Fibroblast of lung (primary cell): Measurements from ENCODE around the gene ANXA4. TPM values are rescaled to one million over a fixed set of nuclear protein-coding genes. Genes with fewer than 3 reads are reported as not detected.
"Not testable (repeated sequence)": the region's sequence is repeated elsewhere in the genome, so short reads cannot be mapped to it uniquely, and the experiment has no call there.

Experiments
- DNase-seq, 2 donors: peaks; one replicate each; pipeline versions ENCODE4 v3.0.0 to v3.0.0-alpha.2; 2010; ENCODE audit warnings: low read depth in 2 of 2
- H2AFZ ChIP-seq: 2 replicates; pipeline ENCODE4 v1.5.1; 2012; ENCODE audit warnings: low read length, control low read depth, inconsistent platforms
- H3K27ac ChIP-seq: 2 replicates; pipeline ENCODE4 v1.5.1; 2011; ENCODE audit warnings: low read length, control low read depth; ENCODE audit not compliant: insufficient read depth
- H3K27me3 ChIP-seq: 2 replicates; pipeline ENCODE4 v1.5.1; 2011; ENCODE audit warnings: mild to moderate bottlenecking, low read length; ENCODE audit not compliant: control insufficient read depth, insufficient read depth
- H3K36me3 ChIP-seq: 2 replicates; pipeline ENCODE4 v1.5.1; 2011; ENCODE audit warnings: low read length; ENCODE audit not compliant: control insufficient read depth, insufficient read depth
- H3K4me1 ChIP-seq: 2 replicates; pipeline ENCODE4 v1.5.1; 2011; ENCODE audit warnings: low read length; ENCODE audit not compliant: control insufficient read depth, insufficient read depth; ENCODE audit errors: extremely low read depth
- H3K4me2 ChIP-seq: 2 replicates; pipeline ENCODE4 v1.5.1; 2011; ENCODE audit warnings: low read length, control low read depth; ENCODE audit not compliant: insufficient read depth; ENCODE audit errors: extremely low read depth
- H3K4me3 ChIP-seq, 4 experiments: fragments of 200-600 bp in 1 of 4; sonication (generic) in 1 of 4; replicated peaks in 1 of 4; 2 replicates each; pipeline ENCODE4 v1.5.1; 2011 to 2016; ENCODE audit warnings: low read length in 4 of 4, low read depth in 3 of 4, mild to moderate bottlenecking in 3 of 4, control low read depth in 2 of 4, inconsistent platforms in 1 of 4, mixed read lengths in 1 of 4; ENCODE audit not compliant: insufficient read depth in 1 of 4; ENCODE audit errors: control extremely low read depth in 1 of 4
- H3K79me2 ChIP-seq: 2 replicates; pipeline ENCODE4 v1.5.1; 2012; ENCODE audit warnings: mild to moderate bottlenecking, low read length, inconsistent platforms; ENCODE audit not compliant: control insufficient read depth, insufficient read depth
- H3K9ac ChIP-seq: 2 replicates; pipeline ENCODE4 v1.5.1; 2011; ENCODE audit warnings: mild to moderate bottlenecking, low read length, control low read depth; ENCODE audit not compliant: insufficient read depth
- H3K9me3 ChIP-seq: 2 replicates; pipeline ENCODE4 v1.5.1; 2012; ENCODE audit warnings: low read depth, low read length; ENCODE audit not compliant: control insufficient read depth, insufficient read depth
- H4K20me1 ChIP-seq: 2 replicates; pipeline ENCODE4 v1.5.1; 2011; ENCODE audit warnings: low read length; ENCODE audit not compliant: control insufficient read depth, insufficient read depth; ENCODE audit errors: extremely low read depth
- EZH2 ChIP-seq: IDR thresholded peaks from 2 replicates; pipeline ENCODE4 v1.5.1; 2012; ENCODE audit warnings: low read length, control low read depth, mild to moderate bottlenecking; ENCODE audit errors: missing control alignments
- polyA plus RNA-seq, 2 donors: library from polyadenylated mRNA; depleted of rRNA in 1 of 2; stranded (reverse) in 1 of 2; unstranded in 1 of 2; fragments of >200 nt; gene quantifications; 2 replicates each; pipeline ENCODE4 v1.2.1, GENCODE V29; 2011 to 2012; ENCODE audit warnings: missing spikeins in 1 of 2
- total RNA-seq: library from RNA; depleted of rRNA; stranded (reverse); fragments of >200 nt; gene quantifications from 2 replicates; pipeline ENCODE4 v1.2.1, GENCODE V29; 2014
- TF ChIP-seq, protein P1 (sequence below), 2 donors: IDR thresholded peaks in 1 of 2; conservative IDR thresholded peaks in 1 of 2; 1 replicate in 1 of 2; 2 replicates in 1 of 2; pipeline ENCODE4 v1.5.1; 2011 to 2012; ENCODE audit warnings: low read length in 2 of 2, control low read depth in 1 of 2, inconsistent platforms in 1 of 2, low read depth in 1 of 2, mild to moderate bottlenecking in 1 of 2

Gene ANXA4
- total and polyA plus RNA-seq, 2 donors (not counting 1 experiment from before 2014, with no cell fraction given) = 98.4 to 114 TPM

DNA sequence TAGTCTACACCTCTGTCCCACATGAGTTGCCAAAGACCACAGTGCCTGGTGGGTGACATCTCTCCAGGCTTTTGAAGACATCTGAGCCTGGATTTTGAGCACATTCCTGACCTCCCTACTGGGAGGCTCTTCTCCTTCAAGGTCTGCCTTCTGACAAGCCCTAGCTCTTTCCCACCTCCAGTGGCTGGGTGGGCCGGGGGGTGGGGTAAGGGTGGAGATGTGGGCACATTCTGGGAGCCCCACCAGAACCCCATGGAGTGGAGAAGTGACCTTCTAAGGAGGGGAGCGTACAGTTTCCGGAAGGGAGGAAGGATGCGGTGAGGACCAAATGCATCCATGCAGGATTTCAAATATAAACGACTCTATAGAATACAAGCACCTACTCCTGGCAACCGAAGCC is 27.9 kb upstream of the ANXA4 start:
- TF ChIP-seq EZH2 = no peak
- TF ChIP-seq, protein P1, sequence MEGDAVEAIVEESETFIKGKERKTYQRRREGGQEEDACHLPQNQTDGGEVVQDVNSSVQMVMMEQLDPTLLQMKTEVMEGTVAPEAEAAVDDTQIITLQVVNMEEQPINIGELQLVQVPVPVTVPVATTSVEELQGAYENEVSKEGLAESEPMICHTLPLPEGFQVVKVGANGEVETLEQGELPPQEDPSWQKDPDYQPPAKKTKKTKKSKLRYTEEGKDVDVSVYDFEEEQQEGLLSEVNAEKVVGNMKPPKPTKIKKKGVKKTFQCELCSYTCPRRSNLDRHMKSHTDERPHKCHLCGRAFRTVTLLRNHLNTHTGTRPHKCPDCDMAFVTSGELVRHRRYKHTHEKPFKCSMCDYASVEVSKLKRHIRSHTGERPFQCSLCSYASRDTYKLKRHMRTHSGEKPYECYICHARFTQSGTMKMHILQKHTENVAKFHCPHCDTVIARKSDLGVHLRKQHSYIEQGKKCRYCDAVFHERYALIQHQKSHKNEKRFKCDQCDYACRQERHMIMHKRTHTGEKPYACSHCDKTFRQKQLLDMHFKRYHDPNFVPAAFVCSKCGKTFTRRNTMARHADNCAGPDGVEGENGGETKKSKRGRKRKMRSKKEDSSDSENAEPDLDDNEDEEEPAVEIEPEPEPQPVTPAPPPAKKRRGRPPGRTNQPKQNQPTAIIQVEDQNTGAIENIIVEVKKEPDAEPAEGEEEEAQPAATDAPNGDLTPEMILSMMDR (conservative IDR thresholded peaks at IDR 0.05 in 1 of 2, IDR thresholded peaks at IDR 0.05 in 1 of 2; ENCODE audit: low read depth in 1 of 2, low read length in 2 of 2) = no peak
- Histone ChIP-seq H3K4me3 (no peak overlapping the region), H3K9me3 (no peaks in the 10 kb centered on the region), H2AFZ (no peak overlapping the region), H3K36me3 (no peaks in the 10 kb centered on the region), H3K4me2 (no peak overlapping the region), H3K27ac (no peak overlapping the region), H3K27me3 (no peaks in the 10 kb centered on the region), H3K4me1 (peaks cover 2% of the 10 kb centered on the region), H4K20me1 (no peaks in the 10 kb centered on the region), H3K79me2 (no peaks in the 10 kb centered on the region), H3K9ac (no peak overlapping the region)
- no peak for DNase-seq

DNA sequence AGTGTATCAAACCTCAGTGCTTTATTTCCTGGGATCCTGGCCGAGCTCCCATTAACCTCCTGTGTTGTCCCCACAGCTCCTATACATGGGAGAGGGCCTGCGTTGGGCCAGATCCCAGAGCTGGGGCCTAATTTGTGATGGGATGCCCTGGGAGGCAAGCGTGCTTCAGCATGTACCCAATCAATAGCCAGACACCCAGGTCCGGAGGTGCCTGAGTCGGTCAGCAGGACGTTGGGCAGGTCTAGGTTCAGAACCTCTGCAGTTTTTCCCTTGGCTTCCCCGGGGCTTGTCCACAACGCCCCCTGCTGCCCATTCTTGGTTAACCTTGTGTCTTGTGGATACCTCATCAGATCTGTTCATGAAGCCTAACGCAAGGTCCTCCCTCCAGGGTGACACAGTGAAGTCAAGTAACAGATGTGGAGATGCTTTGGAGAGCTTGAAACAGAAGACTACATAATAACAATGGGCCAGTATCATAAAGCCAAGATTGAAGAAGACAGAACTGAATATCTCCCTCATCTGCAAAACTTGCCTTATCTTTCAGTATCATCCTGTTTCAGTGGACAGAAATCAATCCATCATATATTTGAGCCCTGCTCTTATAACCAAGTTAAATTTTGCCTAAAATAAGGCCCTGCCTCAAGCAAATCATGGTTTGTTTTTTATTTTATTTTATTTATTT is 27.3 kb upstream of the ANXA4 start:
- TF ChIP-seq, protein P1 (conservative IDR thresholded peaks at IDR 0.05 in 1 of 2, IDR thresholded peaks at IDR 0.05 in 1 of 2; ENCODE audit: low read depth in 1 of 2, low read length in 2 of 2) = peak; percentile 73 to 80
- not testable (repeated sequence) for H3K79me2 ChIP-seq, H4K20me1 ChIP-seq, H2AFZ ChIP-seq, H3K27me3 ChIP-seq, H3K4me2 ChIP-seq, H3K4me1 ChIP-seq, H3K27ac ChIP-seq, H3K9me3 ChIP-seq, H3K9ac ChIP-seq, H3K36me3 ChIP-seq, H3K4me3 ChIP-seq
- peak; percentile 65 to 82 for DNase-seq

DNA sequence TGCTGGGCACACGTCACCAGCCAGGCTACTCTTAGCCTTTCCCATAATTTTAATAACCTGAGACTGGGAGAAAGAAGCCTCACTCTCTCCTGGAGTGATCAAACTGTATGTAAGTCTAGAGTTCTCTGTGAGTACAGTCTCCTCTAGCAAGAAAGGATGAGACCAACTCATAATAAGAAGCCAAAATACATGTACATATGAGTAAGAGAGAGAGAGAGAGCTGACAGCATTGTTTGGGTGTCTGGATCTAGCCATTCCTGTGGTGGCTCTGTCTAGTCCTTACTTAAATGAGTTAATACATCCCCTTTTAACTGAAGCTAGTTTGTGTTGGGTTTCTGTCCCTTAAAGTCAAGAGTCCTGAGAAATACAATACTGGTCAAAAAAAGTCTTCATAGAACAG is 26.0 kb upstream of the ANXA4 start:
- H3K27ac ChIP-seq = no peak overlapping the region

More for the DNA sequence above, 26.0 kb upstream of the ANXA4 start:
- Histone ChIP-seq H3K4me1 (peaks cover 2% of the 10 kb centered on the region), H3K4me3 (no peak overlapping the region), H4K20me1 (no peaks in the 10 kb centered on the region), H3K79me2 (no peaks in the 10 kb centered on the region), H2AFZ (no peak overlapping the region), H3K36me3 (no peaks in the 10 kb centered on the region), H3K9ac (no peak overlapping the region), H3K9me3 (no peaks in the 10 kb centered on the region), H3K27me3 (no peaks in the 10 kb centered on the region), H3K4me2 (no peak overlapping the region)
- no peak for TF ChIP-seq EZH2
- TF ChIP-seq, protein P1 (conservative IDR thresholded peaks at IDR 0.05 in 1 of 2, IDR thresholded peaks at IDR 0.05 in 1 of 2; ENCODE audit: low read depth in 1 of 2, low read length in 2 of 2) = no peak
- DNase-seq = peak in 1 of 2 donors; percentile 90
